GM12878 (cell line): ENCODE results near the gene SLC25A15. TPM values are rescaled to one million over a fixed set of nuclear protein-coding genes. Genes with fewer than 3 reads are reported as not detected.

Experiments
- BACH1 ChIP-seq: fragments of 450-650 bp; IDR thresholded peaks from 2 replicates; pipeline ENCODE4 v1.6.1; 2017; ENCODE audit warnings: mild to moderate bottlenecking, borderline replicate concordance
- BCL3 ChIP-seq: IDR thresholded peaks from 2 replicates; pipeline ENCODE4 v1.6.1; 2011; ENCODE audit warnings: borderline replicate concordance, low read depth, mild to moderate bottlenecking, moderate library complexity, low read length; ENCODE audit not compliant: insufficient read depth, poor library complexity, severe bottlenecking
- CBX5 ChIP-seq: sonication (generic); IDR thresholded peaks from 2 replicates; pipeline ENCODE4 v1.6.1; 2016; ENCODE audit warnings: low read depth, moderate library complexity, mild to moderate bottlenecking, inconsistent platforms
- IKZF1 ChIP-seq: fragments of 450-650 bp; conservative IDR thresholded peaks from 2 replicates; pipeline ENCODE4 v1.6.1; 2017; ENCODE audit warnings: antibody characterized with exemption, mild to moderate bottlenecking
- MEF2A ChIP-seq: IDR thresholded peaks from 2 replicates; pipeline ENCODE4 v1.6.1; 2011; ENCODE audit warnings: low read depth, mild to moderate bottlenecking, low read length, moderate library complexity; ENCODE audit not compliant: insufficient read depth
- NFIC ChIP-seq: IDR thresholded peaks from 2 replicates; pipeline ENCODE4 v1.6.1; 2012; ENCODE audit warnings: low read depth, mild to moderate bottlenecking, inconsistent platforms, low read length, moderate library complexity
- NKRF ChIP-seq: fragments of 450-650 bp; conservative IDR thresholded peaks from 2 replicates; pipeline ENCODE4 v1.6.1; 2017; ENCODE audit warnings: mild to moderate bottlenecking, moderate library complexity
- NR2C1 ChIP-seq: fragments of 450-650 bp; IDR thresholded peaks from 2 replicates; pipeline ENCODE4 v1.6.1; 2017; ENCODE audit warnings: antibody characterized with exemption, mild to moderate bottlenecking, moderate library complexity
- NR2F1 ChIP-seq: fragments of 450-650 bp; conservative IDR thresholded peaks from 2 replicates; pipeline ENCODE4 v1.6.1; 2017; ENCODE audit warnings: mild to moderate bottlenecking
- PBX3 ChIP-seq: IDR thresholded peaks from 2 replicates; pipeline ENCODE4 v1.6.1; 2011; ENCODE audit warnings: mild to moderate bottlenecking, low read depth, low read length, moderate library complexity; ENCODE audit not compliant: insufficient replicate concordance
- POLR2A ChIP-seq: IDR thresholded peaks from 2 replicates; pipeline ENCODE4 v1.6.1; 2011; ENCODE audit warnings: low read depth, mild to moderate bottlenecking, low read length
- SKIL ChIP-seq: fragments of 450-650 bp; IDR thresholded peaks from 2 replicates; pipeline ENCODE4 v1.6.1; 2017; ENCODE audit warnings: mild to moderate bottlenecking, low read depth, inconsistent platforms; ENCODE audit not compliant: poor library complexity, severe bottlenecking
- SMC3 ChIP-seq: IDR thresholded peaks from 2 replicates; pipeline ENCODE4 v1.6.1; 2011; ENCODE audit warnings: low read length, improper control_type of control experiment, borderline replicate concordance
- TCF7 ChIP-seq: IDR thresholded peaks from 2 replicates; pipeline ENCODE4 v1.6.1; 2014; ENCODE audit warnings: antibody characterized with exemption, borderline replicate concordance
- ZNF687 ChIP-seq: fragments of 450-650 bp; IDR thresholded peaks from 2 replicates; pipeline ENCODE4 v1.6.1; 2017; ENCODE audit warnings: mild to moderate bottlenecking, moderate library complexity
- polyA plus RNA-seq, 11 experiments: library from polyadenylated mRNA; depleted of rRNA in 4 of 11; unstranded in 6 of 11; stranded (reverse) in 5 of 11; fragments of >200 nt; fragmentation: Nextera tagmentation in 4 of 11; fragmentation: Illumina TruSeq in 1 of 11; extraction: Ambion mirVana in 4 of 11; extraction: Trizol in 1 of 11; gene quantifications; 1 replicate in 1 of 11; 2 replicates in 10 of 11; pipeline versions ENCODE4 v1.2.1 to v1.2.3, GENCODE V29; 2011 to 2016; ENCODE audit warnings: inconsistent platforms in 2 of 11, missing spikeins in 2 of 11, low read depth in 1 of 11
- total RNA-seq, 4 experiments: library from RNA; depleted of rRNA in 3 of 4; stranded (reverse); fragments of >200 nt in 3 of 4; fragmentation: Illumina TruSeq in 1 of 4; extraction: Trizol in 1 of 4; gene quantifications; 2 replicates each; pipeline versions ENCODE4 v1.2.1 to v1.2.3, GENCODE V29; 2013 to 2021

Gene SLC25A15
- total and polyA plus RNA-seq, 10 of the 15 experiments (the other 5 are each of a cell fraction or from before 2014, with no cell fraction given): 2.7 to 20.6 (median 15.0) TPM

GRCh38 chr13:40789275-40790153 is at the start of gene SLC25A15 (continued):
- TF ChIP-seq PBX3 (no peak), NR2F1 (peak; percentile 83), NR2C1 (peak; percentile 34; the same call in 1 of the 2 replicates), IKZF1 (peak; percentile 92), CBX5 (peak; percentile 53; the same call in 1 of the 2 replicates), SMC3 (peak; percentile 3; the same call in 1 of the 2 replicates), TCF7 (no peak), SKIL (no peak), BCL3 (peak; percentile 60), BACH1 (peak; percentile 87), ZNF687 (peak; percentile 77), NKRF (peak; percentile 69), POLR2A (peak; percentile 76), MEF2A (no peak), NFIC (no peak)
